ENCODE results near the gene AKAP13.
A peak's percentile ranks its signal among the peaks of the same experiment; 100 is the strongest.
"Not testable (repeated sequence)": the region's sequence is repeated elsewhere in the genome, so short reads cannot be mapped to it uniquely, and the experiment has no call there.

The AKAP13 gene

GRCh38 chr15:85348048-85348766 is 32.2 kb upstream of the AKAP13 start:
- DNase-seq (ENCODE audit: low spot score) = not testable (repeated sequence)

GRCh38 chr15:85349062-85349461 is 31.3 kb upstream of the AKAP13 start:
- DNase-seq (ENCODE audit: low spot score) = not testable (repeated sequence)

GRCh38 chr15:85350395-85350794 is 30.0 kb upstream of the AKAP13 start:
- DNase-seq (ENCODE audit: low spot score) = no peak

- DNase-seq (ENCODE audit: low spot score) = not testable (repeated sequence)
Measured at GRCh38 chr15:85351501-85351900, 28.9 kb upstream of the AKAP13 start.

- no peak for DNase-seq (ENCODE audit: low spot score)
Measured at GRCh38 chr15:85351965-85352364, 28.4 kb upstream of the AKAP13 start.

- no peak for DNase-seq (ENCODE audit: low spot score)
Measured at GRCh38 chr15:85353516-85353915, 26.9 kb upstream of the AKAP13 start.

GRCh38 chr15:85354461-85354860 is 25.9 kb upstream of the AKAP13 start:
- no peak for DNase-seq (ENCODE audit: low spot score)

GRCh38 chr15:85354948-85355347 is 25.5 kb upstream of the AKAP13 start:
- DNase-seq (ENCODE audit: low spot score) = no peak

GRCh38 chr15:85356276-85356675 is 24.1 kb upstream of the AKAP13 start:
- DNase-seq (ENCODE audit: low spot score) = no peak

- DNase-seq (ENCODE audit: low spot score) = no peak
Measured at GRCh38 chr15:85361323-85361722, 19.1 kb upstream of the AKAP13 start.

GRCh38 chr15:85362436-85363081 is 17.8 kb upstream of the AKAP13 start:
- DNase-seq (ENCODE audit: low spot score) = no peak

GRCh38 chr15:85365980-85366379 is 14.4 kb upstream of the AKAP13 start:
- no peak for DNase-seq (ENCODE audit: low spot score)

GRCh38 chr15:85367741-85368140 is 12.7 kb upstream of the AKAP13 start:
- DNase-seq (ENCODE audit: low spot score) = no peak

GRCh38 chr15:85374831-85375230 is 5.6 kb upstream of the AKAP13 start:
- no peak for DNase-seq (ENCODE audit: low spot score)

GRCh38 chr15:85377269-85377668 is 3.1 kb upstream of the AKAP13 start:
- no peak for DNase-seq (ENCODE audit: low spot score)

GRCh38 chr15:85377986-85378385 is 2.4 kb upstream of the AKAP13 start:
- DNase-seq (ENCODE audit: low spot score) = no peak

GRCh38 chr15:85379403-85380131 is 836 bp upstream of the AKAP13 start:
- DNase-seq (ENCODE audit: low spot score) = no peak

GRCh38 chr15:85380812-85381642 is 624 bp downstream of the AKAP13 start:
- DNase-seq (ENCODE audit: low spot score) = peak; percentile 49

- no peak for DNase-seq (ENCODE audit: low spot score)
Measured at GRCh38 chr15:85381850-85382751, 1.7 kb downstream of the AKAP13 start.

- DNase-seq (ENCODE audit: low spot score) = no peak
Measured at GRCh38 chr15:85382942-85383341, 2.5 kb downstream of the AKAP13 start.

GRCh38 chr15:85383470-85384148 is 3.2 kb downstream of the AKAP13 start:
- no peak for DNase-seq (ENCODE audit: low spot score)

Data from HuH-7 (cell line).